K562 (cell line): ENCODE measurements around the gene PRKCE. TPM values are rescaled to one million over a fixed set of nuclear protein-coding genes. Genes with fewer than 3 reads are reported as not detected.
A peak's percentile ranks its signal among the peaks of the same experiment; 100 is the strongest.

Source experiments
- ATAC-seq: fragments of 200-7000 bp; cut with Tn5 transposase; 3 replicates; pipeline ENCODE4 v1.9.1; 2020; ENCODE audit warnings: moderate library complexity
- BruUV-seq: library from RNA; stranded (reverse); fragments of 400-500 nt; replicated peaks from 2 replicates; lab custom pipeline; 2021; lab: Mats Ljungman, UMichigan
- CTCF ChIA-PET: fragments of 300-600 bp; formaldehyde crosslinking; extraction: SDS; loops from one replicate; lab custom pipeline; 2021; ENCODE audit warnings: low intra/inter-chr PET ratio; lab: Yijun Ruan, JAX
- POLR2A ChIA-PET: fragments of 300-600, 350-650 bp; sonication (Branson Sonifier 250); formaldehyde crosslinking; extraction: SDS; loops from one replicate; lab custom pipeline; 2021; ENCODE audit warnings: antibody characterized with exemption, inconsistent platforms; lab: Yijun Ruan, JAX
- DNase-seq, 4 experiments: peaks; one replicate each; pipeline versions ENCODE4 v3.0.0 to v3.0.0-alpha.2; 2011 to 2018; ENCODE audit warnings: low spot score in 3 of 4, mixed read lengths in 3 of 4; ENCODE audit errors: extremely low read depth in 1 of 4
- FAIRE-seq: peaks from 2 replicates; lab custom pipeline; 2011; peaks lifted over from hg19 to GRCh38; lab: Jason Lieb, UNC
- H2AFZ ChIP-seq: 2 replicates; pipeline ENCODE4 v1.6.0; 2011; ENCODE audit warnings: low read depth, low read length, control low read depth, inconsistent platforms
- H3K27ac ChIP-seq: fragments of 200-600 bp; 3 replicates; pipeline ENCODE4 v1.8.0; 2011; ENCODE audit warnings: low read depth, mild to moderate bottlenecking, control low read depth, inconsistent platforms, low read length, moderate library complexity, mixed read lengths; ENCODE audit errors: extremely low read depth
- H3K27me3 ChIP-seq, 2 experiments: fragments of 300-600 bp in 1 of 2; 2 replicates in 1 of 2; 3 replicates in 1 of 2; pipeline versions ENCODE4 v1.6.0 to v1.8.0; 2011; ENCODE audit warnings: inconsistent platforms in 2 of 2, low read length in 2 of 2, mild to moderate bottlenecking in 1 of 2, mixed read lengths in 1 of 2, moderate library complexity in 1 of 2; ENCODE audit not compliant: control insufficient read depth in 2 of 2, insufficient read depth in 2 of 2
- H3K36me3 ChIP-seq: fragments of 300-600 bp; 3 replicates; pipeline ENCODE4 v1.8.0; 2011; ENCODE audit warnings: mild to moderate bottlenecking, low read length, inconsistent platforms; ENCODE audit not compliant: control insufficient read depth, insufficient read depth
- H3K4me1 ChIP-seq, 2 experiments: fragments of 200-600 bp in 1 of 2; replicated peaks in 1 of 2; 2 replicates in 1 of 2; 3 replicates in 1 of 2; pipeline versions ENCODE4 v1.5.1 to v1.8.0; 2011; ENCODE audit warnings: inconsistent platforms in 2 of 2, low read length in 2 of 2, mild to moderate bottlenecking in 1 of 2, mixed read lengths in 1 of 2, moderate library complexity in 1 of 2; ENCODE audit not compliant: control insufficient read depth in 2 of 2, insufficient read depth in 2 of 2
- H3K4me2 ChIP-seq: 2 replicates; pipeline ENCODE4 v1.6.1; 2011; ENCODE audit warnings: low read length, control low read depth, inconsistent platforms, mixed read lengths; ENCODE audit not compliant: insufficient read depth
- H3K4me3 ChIP-seq: fragments of 200-600 bp; sonication (generic), shearing (Covaris generic); 2 replicates; pipeline ENCODE4 v1.5.1; 2016; ENCODE audit warnings: control low read depth, inconsistent platforms
- H3K79me2 ChIP-seq: fragments of 200-600 bp; 3 replicates; pipeline ENCODE4 v1.8.0; 2011; ENCODE audit warnings: low read length, inconsistent platforms; ENCODE audit not compliant: control insufficient read depth, insufficient read depth
- H3K9ac ChIP-seq, 2 experiments: 2 replicates each; pipeline versions ENCODE4 v1.6.0 to v1.6.1; 2011; ENCODE audit warnings: low read depth in 2 of 2, low read length in 2 of 2, control low read depth in 1 of 2, inconsistent platforms in 1 of 2, mild to moderate bottlenecking in 1 of 2, mixed read lengths in 1 of 2; ENCODE audit not compliant: insufficient read depth in 1 of 2
- H3K9me1 ChIP-seq: one replicate; pipeline ENCODE4 v1.6.0; 2011; ENCODE audit warnings: inconsistent platforms, mild to moderate bottlenecking, low read length, moderate library complexity; ENCODE audit not compliant: control insufficient read depth, insufficient read depth
- H3K9me3 ChIP-seq: replicated peaks from 2 replicates; pipeline ENCODE4 v1.5.1; 2011; ENCODE audit warnings: low read depth, low read length, inconsistent platforms; ENCODE audit not compliant: control insufficient read depth, insufficient read depth
- H4K20me1 ChIP-seq: replicated peaks from 2 replicates; pipeline ENCODE4 v1.6.1; 2011; ENCODE audit warnings: low read length, inconsistent platforms, mixed read lengths; ENCODE audit not compliant: control insufficient read depth, insufficient read depth
- GABPA ChIP-seq: fragments of 200-800 bp; sonication (Bioruptor generic); conservative IDR thresholded peaks from 2 replicates; pipeline ENCODE4 v1.6.1; 2016; ENCODE audit warnings: low read depth, missing genetic modification characterization, missing compliant biosample characterization
- JUND ChIP-seq, 2 experiments: IDR thresholded peaks; 2 replicates in 1 of 2; 3 replicates in 1 of 2; pipeline ENCODE4 v1.6.1; 2011; ENCODE audit warnings: borderline replicate concordance in 2 of 2, low read depth in 2 of 2, low read length in 2 of 2, improper control_type of control experiment in 1 of 2, missing biosample characterization in 1 of 2, missing genetic modification characterization in 1 of 2, missing genetic modification reagents in 1 of 2
- NCOA1 ChIP-seq: fragments of 450-650 bp; IDR thresholded peaks from 2 replicates; pipeline ENCODE4 v1.6.1; 2016; ENCODE audit warnings: low read depth
- SRSF9 ChIP-seq: fragments of 200-400 bp; formaldehyde crosslinking; IDR thresholded peaks from 2 replicates; pipeline ENCODE4 v1.6.1; 2017; ENCODE audit warnings: low read depth, low read length, borderline replicate concordance
- THAP12 ChIP-seq: fragments of 250-450 bp; sonication (Bioruptor Pico); IDR thresholded peaks from 2 replicates; pipeline ENCODE4 v1.9.0; 2021; ENCODE audit warnings: mild to moderate bottlenecking, inconsistent platforms
- ZNF217 ChIP-seq: sonication (generic); formaldehyde crosslinking; IDR thresholded peaks from 2 replicates; pipeline ENCODE4 v1.8.0; 2022; ENCODE audit warnings: mild to moderate bottlenecking, missing genetic modification reagents
- WGBS: fragments of 100-300 bp; shearing (Covaris generic); methylation state at CpG from one replicate; pipeline ENCODE4 v1.1.6; 2016; ENCODE audit warnings: low coverage, mixed read lengths; ENCODE audit not compliant: insufficient coverage; ENCODE audit errors: missing lambda C conversion rate; 5-methylcytosine and 5-hydroxymethylcytosine counted together
- in situ Hi-C: fragments of 300-500 bp; cut with MboI; formaldehyde crosslinking; loops from 4 replicates; pipeline ENCODE4 v1.15.0; 2018; ENCODE audit warnings: inconsistent platforms, mixed read lengths
- intact Hi-C: fragments of 100-400 bp; cut with micrococcal nuclease; formaldehyde crosslinking; loops from 2 replicates; pipeline ENCODE4 v1.14.2; 2022
- polyA plus RNA-seq, 8 experiments: library from polyadenylated mRNA; depleted of rRNA in 4 of 8; stranded (reverse) in 5 of 8; unstranded in 3 of 8; fragments of >200 nt; fragmentation: Nextera tagmentation in 2 of 8; fragmentation: Illumina TruSeq in 1 of 8; extraction: Ambion mirVana in 2 of 8; extraction: Trizol in 1 of 8; gene quantifications; 2 replicates each; pipeline versions ENCODE4 v1.2.1 to v1.2.3, GENCODE V29; 2011 to 2014; ENCODE audit warnings: inconsistent platforms in 1 of 8, missing spikeins in 1 of 8
- total RNA-seq, 7 experiments: library from RNA; depleted of rRNA in 6 of 7; stranded (reverse); fragments of >200 nt in 6 of 7; fragmentation: Illumina TruSeq in 2 of 7; extraction: Trizol in 2 of 7; gene quantifications; 2 replicates each; pipeline versions ENCODE4 v1.2.1 to v1.2.3, GENCODE V29; 2011 to 2021; ENCODE audit warnings: low replicate concordance in 1 of 7
- TF ChIP-seq, protein P1 (sequence below): sonication (generic); formaldehyde crosslinking; IDR thresholded peaks from 2 replicates; pipeline ENCODE4 v1.9.0; 2022; ENCODE audit warnings: mild to moderate bottlenecking, missing genetic modification reagents
- TF ChIP-seq, protein P2 (sequence below): fragments of 200-800 bp; sonication (Bioruptor generic); IDR thresholded peaks from 2 replicates; pipeline ENCODE4 v1.6.1; 2017; ENCODE audit warnings: missing genetic modification characterization, missing compliant biosample characterization

Gene PRKCE
- total and polyA plus RNA-seq, 9 of the 15 experiments (the other 6 are each of a cell fraction or from before 2014, with no cell fraction given), result 0.06 to 1.0 (median 0.22) TPM; not detected in 1

DNA sequence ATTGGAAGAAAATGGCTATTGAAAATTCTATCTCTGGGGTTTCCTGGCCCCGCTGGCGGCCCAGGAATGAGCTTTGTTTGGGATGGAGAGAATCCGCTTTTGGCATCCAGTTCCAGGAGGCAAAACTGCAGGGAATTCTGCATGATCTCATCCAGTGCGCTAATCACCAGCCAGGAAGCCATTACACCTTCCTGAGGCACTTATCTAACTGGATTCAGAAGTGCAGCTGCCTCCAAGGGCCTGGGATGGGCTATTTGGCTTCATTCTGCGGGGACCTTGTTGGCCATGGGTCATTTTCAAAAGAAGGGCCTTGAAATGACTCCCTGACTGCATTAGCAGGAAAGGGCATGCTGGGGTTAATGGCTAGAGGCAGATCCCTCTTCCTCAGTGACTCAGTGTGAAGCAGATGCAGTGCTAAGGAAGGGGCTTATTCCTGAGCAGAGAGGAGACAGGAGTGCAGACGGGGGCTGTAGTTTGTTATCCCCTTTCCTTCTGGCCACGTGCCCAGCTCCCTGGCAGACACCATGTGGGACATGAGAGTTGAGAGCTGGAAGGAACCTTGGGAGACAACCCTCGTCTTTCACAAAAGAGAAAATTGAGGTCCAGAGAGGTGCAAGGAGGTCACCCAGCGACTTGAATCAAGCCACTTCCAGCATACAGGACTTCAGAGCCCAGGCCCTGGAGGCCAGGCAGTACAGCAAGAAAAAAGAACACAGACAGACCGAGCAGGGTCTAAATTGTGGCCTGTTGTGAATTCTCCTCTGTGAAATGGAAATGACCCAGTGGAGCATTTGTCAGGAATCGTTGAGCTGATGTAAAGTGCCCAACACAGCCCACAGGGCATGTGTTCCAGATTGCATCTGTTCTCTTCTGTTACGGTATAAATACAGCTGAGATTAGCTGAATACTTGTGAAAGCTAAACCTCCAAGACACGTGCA is 161.8 kb downstream of the PRKCE start:
- no peak for FAIRE-seq
- Histone ChIP-seq H3K27me3 (peaks cover 12 to 22% of the 10 kb centered on the region in 2 experiments; a peak in 4 of 5 replicates), H3K27ac (no peak overlapping the region), H3K79me2 (no peaks in the 10 kb centered on the region), H3K9ac (0 out of 4 replicates have a peak overlapping the region, but pooled peaks of 1 of the 2 experiments have one; percentile 14), H3K4me3 (no peak overlapping the region), H2AFZ (peak overlapping the region; percentile 38; the same call in 1 of the 2 replicates), H4K20me1 (no peaks in the 10 kb centered on the region), H3K36me3 (no peaks in the 10 kb centered on the region), H3K4me1 (no peaks in the 10 kb centered on the region; a peak in 1 of 5 replicates), H3K4me2 (no peak overlapping the region), H3K9me1 (no peaks in the 10 kb centered on the region), H3K9me3 (no peaks in the 10 kb centered on the region)
- no peak for DNase-seq
- intact Hi-C loops (no loop called here), in situ Hi-C loops (no loop called here)
- POLR2A ChIA-PET, result interaction anchor here (0.7 kb wide), 2 partner anchors 170 to 920 kb away, joined by 3 to 4 read pairs; no protein-coding TSS in a partner anchor
- ATAC-seq, result no peak; the same call in 2 of the 3 replicates
- BruUV-seq, result no TSS peak
- TF ChIP-seq THAP12 (CRISPR knock-in tag), result no peak
- no peak for TF ChIP-seq ZNF217 (CRISPR knock-in tag)
- TF ChIP-seq GABPA (tag), result 0 out of 2 replicates have a peak, but pooled peaks have one; percentile 14
- TF ChIP-seq JUND (IDR thresholded peaks at IDR 0.05; ENCODE audit: borderline replicate concordance, low read depth, low read length), result peak; percentile 33; the same call in 1 of the 2 replicates
- no peak for TF ChIP-seq JUND (tag; IDR thresholded peaks at IDR 0.05; ENCODE audit: borderline replicate concordance, low read depth, low read length)
- TF ChIP-seq, protein P1, sequence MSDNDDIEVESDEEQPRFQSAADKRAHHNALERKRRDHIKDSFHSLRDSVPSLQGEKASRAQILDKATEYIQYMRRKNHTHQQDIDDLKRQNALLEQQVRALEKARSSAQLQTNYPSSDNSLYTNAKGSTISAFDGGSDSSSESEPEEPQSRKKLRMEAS (CRISPR knock-in tag), result peak; percentile 40; the same call in 1 of the 2 replicates
- no peak for TF ChIP-seq NCOA1
- TF ChIP-seq, protein P2, sequence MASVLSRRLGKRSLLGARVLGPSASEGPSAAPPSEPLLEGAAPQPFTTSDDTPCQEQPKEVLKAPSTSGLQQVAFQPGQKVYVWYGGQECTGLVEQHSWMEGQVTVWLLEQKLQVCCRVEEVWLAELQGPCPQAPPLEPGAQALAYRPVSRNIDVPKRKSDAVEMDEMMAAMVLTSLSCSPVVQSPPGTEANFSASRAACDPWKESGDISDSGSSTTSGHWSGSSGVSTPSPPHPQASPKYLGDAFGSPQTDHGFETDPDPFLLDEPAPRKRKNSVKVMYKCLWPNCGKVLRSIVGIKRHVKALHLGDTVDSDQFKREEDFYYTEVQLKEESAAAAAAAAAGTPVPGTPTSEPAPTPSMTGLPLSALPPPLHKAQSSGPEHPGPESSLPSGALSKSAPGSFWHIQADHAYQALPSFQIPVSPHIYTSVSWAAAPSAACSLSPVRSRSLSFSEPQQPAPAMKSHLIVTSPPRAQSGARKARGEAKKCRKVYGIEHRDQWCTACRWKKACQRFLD (CRISPR knock-in tag), result peak; percentile 38; the same call in 1 of the 2 replicates
- no peak for TF ChIP-seq SRSF9
- CTCF ChIA-PET, result no interaction called here
- WGBS, result 20% methylated on average over 13 of the region's 13 CpGs
